GM12878 (cell line): ENCODE measurements around the gene RTP3. TPM values are rescaled to one million over a fixed set of nuclear protein-coding genes. Genes with fewer than 3 reads are reported as not detected.

ENCODE experiments used
- ATAC-seq: fragments of 200-7000 bp; cut with Tn5 transposase; 3 replicates; pipeline ENCODE4 v1.9.1; 2020; ENCODE audit warnings: mild to moderate bottlenecking, moderate library complexity
- BruUV-seq: library from RNA; stranded (reverse); fragments of 400-500 nt; replicated peaks from 2 replicates; lab custom pipeline; 2021; lab: Mats Ljungman, UMichigan
- CTCF ChIA-PET: fragments of 300-600 bp; sonication (Branson Sonifier 250); formaldehyde crosslinking; extraction: SDS; loops from one replicate; lab custom pipeline; 2021; ENCODE audit warnings: inconsistent platforms; lab: Yijun Ruan, JAX
- POLR2A ChIA-PET: fragments of 350-600 bp; formaldehyde crosslinking; extraction: SDS; loops from one replicate; lab custom pipeline; 2021; ENCODE audit warnings: inconsistent platforms; lab: Charles Lee
- RAD21 ChIA-PET: fragments of 300-600 bp; sonication (Branson Sonifier 250); formaldehyde crosslinking; loops from one replicate; lab custom pipeline; 2023; ENCODE audit warnings: antibody characterized with exemption; ENCODE audit not compliant: unreplicated experiment; lab: Charles Lee
- SMC1A ChIA-PET: fragments of 300-600 bp; sonication (Branson Sonifier 250); formaldehyde crosslinking; loops from one replicate; lab custom pipeline; 2023; ENCODE audit not compliant: unreplicated experiment, uncharacterized antibody; lab: Charles Lee
- DNase-seq: peaks from one replicate; pipeline ENCODE4 v3.0.0-alpha.2; 2011; ENCODE audit warnings: low read depth, low spot score
- FAIRE-seq: peaks from 3 replicates; lab custom pipeline; 2011; peaks lifted over from hg19 to GRCh38; lab: Jason Lieb, UNC
- H2AFZ ChIP-seq: 2 replicates; pipeline ENCODE4 v1.6.0; 2011; ENCODE audit warnings: low read depth, low read length, control low read depth; ENCODE audit not compliant: control insufficient read depth
- H3K27ac ChIP-seq: 2 replicates; pipeline ENCODE4 v1.5.1; 2011; ENCODE audit warnings: control low read depth; ENCODE audit not compliant: control insufficient read depth, insufficient read depth
- H3K27me3 ChIP-seq, 2 experiments: replicated peaks in 1 of 2; 2 replicates each; pipeline versions ENCODE4 v1.6.0 to v1.6.1; 2011; ENCODE audit warnings: low read length in 1 of 2; ENCODE audit not compliant: control insufficient read depth in 2 of 2, insufficient read depth in 2 of 2
- H3K36me3 ChIP-seq, 2 experiments: 2 replicates each; pipeline ENCODE4 v1.5.1; 2011; ENCODE audit warnings: low read length in 1 of 2; ENCODE audit not compliant: control insufficient read depth in 2 of 2, insufficient read depth in 2 of 2
- H3K4me1 ChIP-seq: 2 replicates; pipeline ENCODE4 v1.6.1; 2011; ENCODE audit warnings: mild to moderate bottlenecking, low read length, moderate library complexity, mixed read lengths; ENCODE audit not compliant: control insufficient read depth, insufficient read depth
- H3K4me2 ChIP-seq: 2 replicates; pipeline ENCODE4 v1.6.0; 2011; ENCODE audit warnings: control low read depth; ENCODE audit not compliant: control insufficient read depth, insufficient read depth
- H3K4me3 ChIP-seq: fragments of 200-600 bp; sonication (generic); 2 replicates; pipeline ENCODE4 v1.5.1; 2016
- H3K79me2 ChIP-seq: 2 replicates; pipeline ENCODE4 v1.6.0; 2011; ENCODE audit warnings: low read length; ENCODE audit not compliant: control insufficient read depth, insufficient read depth
- H3K9ac ChIP-seq: 2 replicates; pipeline ENCODE4 v1.8.0; 2011; ENCODE audit warnings: low read length, control low read depth, mixed read lengths; ENCODE audit not compliant: control insufficient read depth, insufficient read depth
- H3K9me3 ChIP-seq: replicated peaks from 3 replicates; pipeline ENCODE4 v1.5.1; 2011; ENCODE audit warnings: mild to moderate bottlenecking, low read length; ENCODE audit not compliant: control insufficient read depth, insufficient read depth
- H4K20me1 ChIP-seq: 2 replicates; pipeline ENCODE4 v1.6.0; 2011; ENCODE audit not compliant: control insufficient read depth, insufficient read depth
- BCL11A ChIP-seq: IDR thresholded peaks from 2 replicates; pipeline ENCODE4 v1.6.1; 2011; ENCODE audit warnings: low read depth, low read length
- BHLHE40 ChIP-seq, 2 experiments: fragments of 450-650 bp in 1 of 2; IDR thresholded peaks; 2 replicates each; pipeline ENCODE4 v1.6.1; 2011 to 2017; ENCODE audit warnings: low read depth in 2 of 2, borderline replicate concordance in 1 of 2, improper control_type of control experiment in 1 of 2, low read length in 1 of 2, mild to moderate bottlenecking in 1 of 2
- FOXM1 ChIP-seq: IDR thresholded peaks from 2 replicates; pipeline ENCODE4 v1.6.1; 2012; ENCODE audit warnings: low read depth, mild to moderate bottlenecking, inconsistent platforms, low read length, moderate library complexity
- IKZF2 ChIP-seq, 2 experiments: fragments of 450-650 bp; IDR thresholded peaks; 2 replicates each; pipeline ENCODE4 v1.6.1; 2017; ENCODE audit warnings: mild to moderate bottlenecking in 2 of 2, moderate library complexity in 2 of 2
- POU2F2 ChIP-seq: IDR thresholded peaks from 3 replicates; pipeline ENCODE4 v1.6.1; 2011; ENCODE audit warnings: low read depth, mild to moderate bottlenecking, low read length, borderline replicate concordance
- RAD21 ChIP-seq: IDR thresholded peaks from 2 replicates; pipeline ENCODE4 v1.6.1; 2011; ENCODE audit warnings: mild to moderate bottlenecking, low read depth, low read length, moderate library complexity; ENCODE audit not compliant: insufficient read depth
- RFX5 ChIP-seq: IDR thresholded peaks from 2 replicates; pipeline ENCODE4 v1.6.1; 2011; ENCODE audit warnings: low read depth, low read length, improper control_type of control experiment
- ZNF207 ChIP-seq: fragments of 450-650 bp; IDR thresholded peaks from 2 replicates; pipeline ENCODE4 v1.6.1; 2014; ENCODE audit warnings: antibody characterized with exemption, mild to moderate bottlenecking, borderline replicate concordance
- ZNF274 ChIP-seq: IDR thresholded peaks from one replicate; pipeline ENCODE4 v1.8.0; 2011; ENCODE audit not compliant: insufficient read length, insufficient read depth
- ZNF622 ChIP-seq: fragments of 450-650 bp; IDR thresholded peaks from 2 replicates; pipeline ENCODE4 v1.6.1; 2017; ENCODE audit warnings: mild to moderate bottlenecking, inconsistent platforms
- WGBS: methylation state at CpG from one replicate; pipeline ENCODE4 v1.1.6; 2016; ENCODE audit warnings: low lambda C conversion rate; ENCODE audit not compliant: insufficient replicate concordance, insufficient coverage; ENCODE audit errors: missing lambda C conversion rate; 5-methylcytosine and 5-hydroxymethylcytosine counted together
- in situ Hi-C: fragments of 300-500 bp; cut with MboI; formaldehyde crosslinking; loops from 9 replicates; pipeline ENCODE4 v1.14.3; 2018; ENCODE audit warnings: mixed read lengths
- intact Hi-C: fragments of 100-400 bp; cut with micrococcal nuclease; formaldehyde crosslinking; loops from one replicate; pipeline ENCODE4 v1.14.2; 2022; ENCODE audit not compliant: unreplicated experiment
- polyA plus RNA-seq, 11 experiments: library from polyadenylated mRNA; depleted of rRNA in 4 of 11; unstranded in 6 of 11; stranded (reverse) in 5 of 11; fragments of >200 nt; fragmentation: Nextera tagmentation in 4 of 11; fragmentation: Illumina TruSeq in 1 of 11; extraction: Ambion mirVana in 4 of 11; extraction: Trizol in 1 of 11; gene quantifications; 1 replicate in 1 of 11; 2 replicates in 10 of 11; pipeline versions ENCODE4 v1.2.1 to v1.2.3, GENCODE V29; 2011 to 2016; ENCODE audit warnings: inconsistent platforms in 2 of 11, missing spikeins in 2 of 11, low read depth in 1 of 11
- total RNA-seq, 4 experiments: library from RNA; depleted of rRNA in 3 of 4; stranded (reverse); fragments of >200 nt in 3 of 4; fragmentation: Illumina TruSeq in 1 of 4; extraction: Trizol in 1 of 4; gene quantifications; 2 replicates each; pipeline versions ENCODE4 v1.2.1 to v1.2.3, GENCODE V29; 2013 to 2021

Gene RTP3
- total and polyA plus RNA-seq, 10 of the 15 experiments (the other 5 are each of a cell fraction or from before 2014, with no cell fraction given), result 0.06 TPM; not detected in 9

DNA sequence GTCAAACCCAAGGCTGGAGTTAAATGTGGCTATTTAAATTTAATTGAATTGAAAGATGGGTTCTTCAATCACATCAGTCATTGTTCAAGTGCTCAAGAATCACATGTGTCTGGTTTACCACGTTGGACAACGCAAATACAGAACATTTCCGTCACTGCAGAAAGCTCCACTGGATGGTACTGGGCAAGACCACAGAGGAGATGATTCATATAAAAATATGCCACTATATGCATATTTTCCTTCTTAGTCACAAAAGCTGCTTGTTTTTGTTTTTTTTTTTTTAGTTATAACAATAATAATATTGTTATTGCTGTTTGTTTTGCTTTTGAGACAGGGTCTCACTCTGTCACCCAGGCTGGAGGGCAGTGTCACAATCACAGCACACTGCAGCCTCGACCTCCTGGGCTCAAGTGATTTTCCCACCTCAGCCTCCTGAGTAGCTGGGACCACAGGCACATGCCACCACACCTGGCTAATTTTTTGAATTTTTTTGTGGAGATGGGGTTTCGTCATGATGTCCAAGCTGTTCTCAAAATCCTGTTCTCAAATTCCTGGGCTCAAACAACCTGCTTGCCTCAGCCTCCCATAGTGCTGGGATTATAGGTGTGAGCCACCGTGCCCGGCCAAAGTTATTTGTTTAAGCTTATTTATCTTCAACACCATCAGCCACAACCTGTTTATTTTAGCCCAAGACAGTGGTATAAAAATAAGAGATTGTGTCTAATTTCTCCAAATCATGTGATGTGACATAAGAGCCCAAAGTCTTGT is 19.4 kb downstream of the RTP3 start:
- Histone ChIP-seq H3K4me2 (no peak overlapping the region), H3K9ac (no peak overlapping the region), H2AFZ (no peak overlapping the region), H3K9me3 (no peaks in the 10 kb centered on the region), H4K20me1 (no peaks in the 10 kb centered on the region), H3K27me3 (no peaks in the 10 kb centered on the region), H3K36me3 (no peaks in the 10 kb centered on the region), H3K4me1 (no peaks in the 10 kb centered on the region), H3K79me2 (no peaks in the 10 kb centered on the region), H3K4me3 (no peak overlapping the region), H3K27ac (no peak overlapping the region)
- 64% methylated on average over 7 of the region's 7 CpGs for whole genome bisulfite sequencing
- intact Hi-C loops (no loop called here), in situ Hi-C loops (no loop called here)
- BruUV-seq, result no TSS peak
- no peak for DNase-seq
- no peak for TF ChIP-seq BHLHE40 (IDR thresholded peaks at IDR 0.05; ENCODE audit: borderline replicate concordance in 1 of 2, low read depth in 2 of 2, low read length in 1 of 2)
- TF ChIP-seq RFX5, result no peak
- no peak for TF ChIP-seq ZNF274
- TF ChIP-seq FOXM1, result no peak
- no peak for TF ChIP-seq IKZF2 (IDR thresholded peaks at IDR 0.05)
- no peak for TF ChIP-seq POU2F2
- no peak for TF ChIP-seq RAD21
- ATAC-seq, result no peak
- CTCF ChIA-PET, result no interaction called here
- no peak for FAIRE-seq
- POLR2A ChIA-PET, result no interaction called here
- RAD21 ChIA-PET, result no interaction called here
- SMC1A ChIA-PET, result interaction anchor here (0.6 kb wide), 1 partner anchor 41 kb away, joined by 3 read pairs; no protein-coding TSS in a partner anchor

GRCh38 chr3:46517784-46518181 is 20.0 kb downstream of the RTP3 start:
- Histone ChIP-seq H4K20me1 (no peaks in the 10 kb centered on the region), H3K9ac (no peak overlapping the region), H3K4me1 (no peaks in the 10 kb centered on the region), H3K4me2 (no peak overlapping the region), H3K9me3 (no peaks in the 10 kb centered on the region), H3K4me3 (no peak overlapping the region), H3K27me3 (no peaks in the 10 kb centered on the region), H3K79me2 (no peaks in the 10 kb centered on the region), H2AFZ (no peak overlapping the region), H3K27ac (no peak overlapping the region), H3K36me3 (no peaks in the 10 kb centered on the region)
- no peak for ATAC-seq
- RAD21 ChIA-PET, result no interaction called here
- in situ Hi-C loops, result no loop called here
- BruUV-seq, result no TSS peak
- CTCF ChIA-PET, result no interaction called here
- no peak for FAIRE-seq
- SMC1A ChIA-PET, result interaction anchor here (0.6 kb wide), 1 partner anchor 41 kb away, joined by 3 read pairs; no protein-coding TSS in a partner anchor
- WGBS, result 44% methylated on average over 2 of the region's 2 CpGs
- no peak for TF ChIP-seq ZNF207
- no peak for TF ChIP-seq ZNF622
- no peak for TF ChIP-seq BCL11A
- POLR2A ChIA-PET, result no interaction called here
- DNase-seq, result no peak
- intact Hi-C loops, result no loop called here
